ENCODE measurements around the gene GSS.

Gene GSS

GRCh38 chr20:34978092-34978744 lies 22.6 kb upstream of the GSS start:
- DNase-seq (ENCODE audit: low read depth in 1 of 2, low spot score in 1 of 2) = no peak

GRCh38 chr20:34977365-34978091 lies 21.9 kb upstream of the GSS start:
- DNase-seq (ENCODE audit: low read depth in 1 of 2, low spot score in 1 of 2) = no peak

GRCh38 chr20:34976286-34976685 lies 20.7 kb upstream of the GSS start:
- DNase-seq (ENCODE audit: low read depth in 1 of 2, low spot score in 1 of 2) = no peak

GRCh38 chr20:34974246-34974645 lies 18.6 kb upstream of the GSS start:
- DNase-seq (ENCODE audit: low read depth in 1 of 2, low spot score in 1 of 2) = no peak

- DNase-seq (ENCODE audit: low read depth in 1 of 2, low spot score in 1 of 2) = no peak
Observed at GRCh38 chr20:34971561-34972235, 16.1 kb upstream of the GSS start.

- no peak for DNase-seq (ENCODE audit: low read depth in 1 of 2, low spot score in 1 of 2)
Observed at GRCh38 chr20:34970846-34971560, 15.4 kb upstream of the GSS start.

- no peak for DNase-seq (ENCODE audit: low read depth in 1 of 2, low spot score in 1 of 2)
Observed at GRCh38 chr20:34970193-34970840, 14.7 kb upstream of the GSS start.

GRCh38 chr20:34968042-34968775 lies 12.6 kb upstream of the GSS start:
- DNase-seq (ENCODE audit: low read depth in 1 of 2, low spot score in 1 of 2) = no peak

GRCh38 chr20:34967421-34967820 lies 11.8 kb upstream of the GSS start:
- no peak for DNase-seq (ENCODE audit: low read depth in 1 of 2, low spot score in 1 of 2)

- DNase-seq (ENCODE audit: low read depth in 1 of 2, low spot score in 1 of 2) = no peak
Observed at GRCh38 chr20:34965051-34965450, 9.4 kb upstream of the GSS start.

GRCh38 chr20:34964486-34964885 lies 8.9 kb upstream of the GSS start:
- no peak for DNase-seq (ENCODE audit: low read depth in 1 of 2, low spot score in 1 of 2)

GRCh38 chr20:34956751-34957472 lies 1.3 kb upstream of the GSS start:
- DNase-seq (ENCODE audit: low read depth in 1 of 2, low spot score in 1 of 2) = no peak

- DNase-seq (ENCODE audit: low read depth in 1 of 2, low spot score in 1 of 2) = no peak
Observed at GRCh38 chr20:34956041-34956458, 444 bp upstream of the GSS start.

- DNase-seq (ENCODE audit: low read depth in 1 of 2, low spot score in 1 of 2) = peak in 1 of 2 donors; percentile 4
Observed at GRCh38 chr20:34954904-34955230, 739 bp downstream of the GSS start.

- DNase-seq (ENCODE audit: low read depth in 1 of 2, low spot score in 1 of 2) = no peak
Observed at GRCh38 chr20:34953960-34954359, 1.6 kb downstream of the GSS start.

GRCh38 chr20:34952671-34953070 lies 2.9 kb downstream of the GSS start:
- no peak for DNase-seq (ENCODE audit: low read depth in 1 of 2, low spot score in 1 of 2)

- no peak for DNase-seq (ENCODE audit: low read depth in 1 of 2, low spot score in 1 of 2)
Observed at GRCh38 chr20:34951652-34952051, 4.0 kb downstream of the GSS start.

- no peak for DNase-seq (ENCODE audit: low read depth in 1 of 2, low spot score in 1 of 2)
Observed at GRCh38 chr20:34951252-34951651, 4.4 kb downstream of the GSS start.

GRCh38 chr20:34949120-34949519 lies 6.5 kb downstream of the GSS start:
- DNase-seq (ENCODE audit: low read depth in 1 of 2, low spot score in 1 of 2) = no peak

- DNase-seq (ENCODE audit: low read depth in 1 of 2, low spot score in 1 of 2) = no peak
Observed at GRCh38 chr20:34948030-34948429, 7.6 kb downstream of the GSS start.

Measured in activated CD4-positive, alpha-beta T cell treated with anti-CD3 and anti-CD28 coated beads, Interleukin-2, amount 50 U/mL, for 24 hours (primary cell).